Suppressor macrophage treated with lipopolysaccharide for 1 hour (primary cell): ENCODE data around the gene ACOX3.

ENCODE experiments used
- DNase-seq, 3 donors: peaks; one replicate each; pipeline ENCODE4 v3.0.0-alpha.2; 2020 to 2022

Gene ACOX3

GRCh38 chr4:8332891-8333331, 107.6 kb downstream of the ACOX3 start:
- no peak for DNase-seq

GRCh38 chr4:8332038-8332857, 108.3 kb downstream of the ACOX3 start:
- DNase-seq = no peak

- DNase-seq = peak in 2 of 3 donors; percentile 24 to 29
Observed at GRCh38 chr4:8331575-8331955, 109.0 kb downstream of the ACOX3 start.

- no peak for DNase-seq
Observed at GRCh38 chr4:8330821-8331574, 109.5 kb downstream of the ACOX3 start.

GRCh38 chr4:8329859-8330761, 110.4 kb downstream of the ACOX3 start:
- DNase-seq = no peak

- DNase-seq = no peak
Observed at GRCh38 chr4:8329560-8329858, 111.0 kb downstream of the ACOX3 start.

- DNase-seq = no peak
Observed at GRCh38 chr4:8328866-8329559, 111.5 kb downstream of the ACOX3 start.

- no peak for DNase-seq
Observed at GRCh38 chr4:8328456-8328855, 112.1 kb downstream of the ACOX3 start.

- DNase-seq = no peak
Observed at GRCh38 chr4:8326206-8326605, 114.3 kb downstream of the ACOX3 start.

GRCh38 chr4:8325291-8325973, 115.1 kb downstream of the ACOX3 start:
- no peak for DNase-seq

GRCh38 chr4:8324640-8325239, 115.8 kb downstream of the ACOX3 start:
- no peak for DNase-seq

GRCh38 chr4:8323947-8324555, 116.5 kb downstream of the ACOX3 start:
- no peak for DNase-seq

GRCh38 chr4:8322794-8323704, 117.5 kb downstream of the ACOX3 start:
- DNase-seq = no peak

- no peak for DNase-seq
Observed at GRCh38 chr4:8321771-8322170, 118.8 kb downstream of the ACOX3 start.

- DNase-seq = no peak
Observed at GRCh38 chr4:8321220-8321619, 119.3 kb downstream of the ACOX3 start.

GRCh38 chr4:8320386-8320750, 120.2 kb downstream of the ACOX3 start:
- no peak for DNase-seq

GRCh38 chr4:8319731-8320385, 120.7 kb downstream of the ACOX3 start:
- peak; percentile 45 to 58 (median 56) for DNase-seq

GRCh38 chr4:8319061-8319460, 121.5 kb downstream of the ACOX3 start:
- no peak for DNase-seq

GRCh38 chr4:8318509-8318908, 122.0 kb downstream of the ACOX3 start:
- no peak for DNase-seq

- DNase-seq = no peak
Observed at GRCh38 chr4:8317474-8317873, 123.0 kb downstream of the ACOX3 start.
